Measurements from ENCODE around the gene EIF3B.
"Not testable (repeated sequence)": the region's sequence is repeated elsewhere in the genome, so short reads cannot be mapped to it uniquely, and the experiment has no call there.

EIF3B gene

GRCh38 chr7:2330493-2330892, 24.1 kb upstream of the EIF3B start:
- H3K9ac ChIP-seq (ENCODE audit: low read length) = no peak overlapping the region
- TF ChIP-seq CTCF (IDR thresholded peaks at IDR 0.05; ENCODE audit: low read depth, low read length) (no peak), EZH2phosphoT487 (IDR thresholded peaks at IDR 0.05; ENCODE audit: low read depth) (no peak)

GRCh38 chr7:2331707-2332106, 22.9 kb upstream of the EIF3B start:
- H3K27ac ChIP-seq (ENCODE audit: low read length) = no peak overlapping the region
- no peaks in the 10 kb centered on the region for H3K79me2 ChIP-seq (ENCODE audit: low read length)
- H3K4me2 ChIP-seq (ENCODE audit: low read length) = no peak overlapping the region
- H3K9me3 ChIP-seq (ENCODE audit: insufficient read depth, low read length) = no peaks in the 10 kb centered on the region
- no peak overlapping the region for H2AFZ ChIP-seq (ENCODE audit: low read depth, low read length)
- no peak for TF ChIP-seq CTCF (IDR thresholded peaks at IDR 0.05; ENCODE audit: low read depth, low read length)
- no peak for TF ChIP-seq EZH2phosphoT487 (IDR thresholded peaks at IDR 0.05; ENCODE audit: low read depth)
- no peaks in the 10 kb centered on the region for H3K27me3 ChIP-seq (ENCODE audit: low read depth, low read length)
- H3K36me3 ChIP-seq (replicated peaks; ENCODE audit: low read depth, low read length) = no peaks in the 10 kb centered on the region
- H4K20me1 ChIP-seq (ENCODE audit: insufficient read depth, low read length) = no peaks in the 10 kb centered on the region
- no peak overlapping the region for H3K9ac ChIP-seq (ENCODE audit: low read length)
- no peaks in the 10 kb centered on the region for H3K4me1 ChIP-seq (ENCODE audit: low read length)
- no peak overlapping the region for H3K4me3 ChIP-seq (ENCODE audit: low read length)

More at GRCh38 chr7:2330493-2330892, 24.1 kb upstream of the EIF3B start:
- no peaks in the 10 kb centered on the region for H4K20me1 ChIP-seq (ENCODE audit: insufficient read depth, low read length)
- no peaks in the 10 kb centered on the region for H3K27me3 ChIP-seq (ENCODE audit: low read depth, low read length)
- H3K36me3 ChIP-seq (replicated peaks; ENCODE audit: low read depth, low read length) = no peaks in the 10 kb centered on the region
- H3K4me1 ChIP-seq (ENCODE audit: low read length) = no peaks in the 10 kb centered on the region
- H3K79me2 ChIP-seq (ENCODE audit: low read length) = no peaks in the 10 kb centered on the region
- no peak overlapping the region for H3K4me3 ChIP-seq (ENCODE audit: low read length)
- H2AFZ ChIP-seq (ENCODE audit: low read depth, low read length) = no peak overlapping the region
- H3K4me2 ChIP-seq (ENCODE audit: low read length) = no peak overlapping the region
- H3K27ac ChIP-seq (ENCODE audit: low read length) = no peak overlapping the region
- no peaks in the 10 kb centered on the region for H3K9me3 ChIP-seq (ENCODE audit: insufficient read depth, low read length)

- not testable (repeated sequence) for H4K20me1 ChIP-seq (ENCODE audit: insufficient read depth, low read length); H2AFZ ChIP-seq (ENCODE audit: low read depth, low read length); H3K36me3 ChIP-seq (replicated peaks; ENCODE audit: low read depth, low read length); H3K9ac ChIP-seq (ENCODE audit: low read length); H3K27ac ChIP-seq (ENCODE audit: low read length); H3K9me3 ChIP-seq (ENCODE audit: insufficient read depth, low read length); H3K4me3 ChIP-seq (ENCODE audit: low read length); H3K27me3 ChIP-seq (ENCODE audit: low read depth, low read length); H3K79me2 ChIP-seq (ENCODE audit: low read length); H3K4me2 ChIP-seq (ENCODE audit: low read length); H3K4me1 ChIP-seq (ENCODE audit: low read length)
Observed at GRCh38 chr7:2332606-2333231, 21.9 kb upstream of the EIF3B start.

GRCh38 chr7:2336626-2337299, 17.9 kb upstream of the EIF3B start:
- Histone ChIP-seq H2AFZ (ENCODE audit: low read depth, low read length) (no peak overlapping the region), H3K27me3 (ENCODE audit: low read depth, low read length) (no peaks in the 10 kb centered on the region), H4K20me1 (ENCODE audit: insufficient read depth, low read length) (no peaks in the 10 kb centered on the region), H3K36me3 (replicated peaks; ENCODE audit: low read depth, low read length) (no peaks in the 10 kb centered on the region), H3K4me2 (ENCODE audit: low read length) (no peak overlapping the region), H3K4me3 (ENCODE audit: low read length) (no peak overlapping the region), H3K27ac (ENCODE audit: low read length) (no peak overlapping the region), H3K9me3 (ENCODE audit: insufficient read depth, low read length) (no peaks in the 10 kb centered on the region), H3K79me2 (ENCODE audit: low read length) (no peaks in the 10 kb centered on the region), H3K4me1 (ENCODE audit: low read length) (no peaks in the 10 kb centered on the region), H3K9ac (ENCODE audit: low read length) (no peak overlapping the region)
- TF ChIP-seq EZH2phosphoT487 (IDR thresholded peaks at IDR 0.05; ENCODE audit: low read depth) = no peak
- TF ChIP-seq CTCF (IDR thresholded peaks at IDR 0.05; ENCODE audit: low read depth, low read length) = no peak

GRCh38 chr7:2347351-2348063, 7.1 kb upstream of the EIF3B start:
- H2AFZ ChIP-seq (ENCODE audit: low read depth, low read length); H3K27ac ChIP-seq (ENCODE audit: low read length); H4K20me1 ChIP-seq (ENCODE audit: insufficient read depth, low read length); H3K9me3 ChIP-seq (ENCODE audit: insufficient read depth, low read length); H3K36me3 ChIP-seq (replicated peaks; ENCODE audit: low read depth, low read length); H3K9ac ChIP-seq (ENCODE audit: low read length); H3K4me2 ChIP-seq (ENCODE audit: low read length); H3K27me3 ChIP-seq (ENCODE audit: low read depth, low read length); H3K4me3 ChIP-seq (ENCODE audit: low read length); H3K4me1 ChIP-seq (ENCODE audit: low read length); H3K79me2 ChIP-seq (ENCODE audit: low read length): not testable (repeated sequence)
